Fibroblast of lung (primary cell): ENCODE results near the gene BTRC. TPM values are rescaled to one million over a fixed set of nuclear protein-coding genes. Genes with fewer than 3 reads are reported as not detected.
"Not testable (repeated sequence)": the region's sequence is repeated elsewhere in the genome, so short reads cannot be mapped to it uniquely, and the experiment has no call there.

Experiments
- DNase-seq, 2 donors: peaks; one replicate each; pipeline versions ENCODE4 v3.0.0 to v3.0.0-alpha.2; 2010; ENCODE audit warnings: low read depth in 2 of 2
- H2AFZ ChIP-seq: 2 replicates; pipeline ENCODE4 v1.5.1; 2012; ENCODE audit warnings: low read length, control low read depth, inconsistent platforms
- H3K27ac ChIP-seq: 2 replicates; pipeline ENCODE4 v1.5.1; 2011; ENCODE audit warnings: low read length, control low read depth; ENCODE audit not compliant: insufficient read depth
- H3K27me3 ChIP-seq: 2 replicates; pipeline ENCODE4 v1.5.1; 2011; ENCODE audit warnings: mild to moderate bottlenecking, low read length; ENCODE audit not compliant: control insufficient read depth, insufficient read depth
- H3K36me3 ChIP-seq: 2 replicates; pipeline ENCODE4 v1.5.1; 2011; ENCODE audit warnings: low read length; ENCODE audit not compliant: control insufficient read depth, insufficient read depth
- H3K4me1 ChIP-seq: 2 replicates; pipeline ENCODE4 v1.5.1; 2011; ENCODE audit warnings: low read length; ENCODE audit not compliant: control insufficient read depth, insufficient read depth; ENCODE audit errors: extremely low read depth
- H3K4me2 ChIP-seq: 2 replicates; pipeline ENCODE4 v1.5.1; 2011; ENCODE audit warnings: low read length, control low read depth; ENCODE audit not compliant: insufficient read depth; ENCODE audit errors: extremely low read depth
- H3K4me3 ChIP-seq, 4 experiments: fragments of 200-600 bp in 1 of 4; sonication (generic) in 1 of 4; replicated peaks in 1 of 4; 2 replicates each; pipeline ENCODE4 v1.5.1; 2011 to 2016; ENCODE audit warnings: low read length in 4 of 4, low read depth in 3 of 4, mild to moderate bottlenecking in 3 of 4, control low read depth in 2 of 4, inconsistent platforms in 1 of 4, mixed read lengths in 1 of 4; ENCODE audit not compliant: insufficient read depth in 1 of 4; ENCODE audit errors: control extremely low read depth in 1 of 4
- H3K79me2 ChIP-seq: 2 replicates; pipeline ENCODE4 v1.5.1; 2012; ENCODE audit warnings: mild to moderate bottlenecking, low read length, inconsistent platforms; ENCODE audit not compliant: control insufficient read depth, insufficient read depth
- H3K9ac ChIP-seq: 2 replicates; pipeline ENCODE4 v1.5.1; 2011; ENCODE audit warnings: mild to moderate bottlenecking, low read length, control low read depth; ENCODE audit not compliant: insufficient read depth
- H3K9me3 ChIP-seq: 2 replicates; pipeline ENCODE4 v1.5.1; 2012; ENCODE audit warnings: low read depth, low read length; ENCODE audit not compliant: control insufficient read depth, insufficient read depth
- H4K20me1 ChIP-seq: 2 replicates; pipeline ENCODE4 v1.5.1; 2011; ENCODE audit warnings: low read length; ENCODE audit not compliant: control insufficient read depth, insufficient read depth; ENCODE audit errors: extremely low read depth
- EZH2 ChIP-seq: IDR thresholded peaks from 2 replicates; pipeline ENCODE4 v1.5.1; 2012; ENCODE audit warnings: low read length, control low read depth, mild to moderate bottlenecking; ENCODE audit errors: missing control alignments
- polyA plus RNA-seq, 2 donors: library from polyadenylated mRNA; depleted of rRNA in 1 of 2; stranded (reverse) in 1 of 2; unstranded in 1 of 2; fragments of >200 nt; gene quantifications; 2 replicates each; pipeline ENCODE4 v1.2.1, GENCODE V29; 2011 to 2012; ENCODE audit warnings: missing spikeins in 1 of 2
- total RNA-seq: library from RNA; depleted of rRNA; stranded (reverse); fragments of >200 nt; gene quantifications from 2 replicates; pipeline ENCODE4 v1.2.1, GENCODE V29; 2014
- TF ChIP-seq, protein P1 (sequence below), 2 donors: IDR thresholded peaks in 1 of 2; conservative IDR thresholded peaks in 1 of 2; 1 replicate in 1 of 2; 2 replicates in 1 of 2; pipeline ENCODE4 v1.5.1; 2011 to 2012; ENCODE audit warnings: low read length in 2 of 2, control low read depth in 1 of 2, inconsistent platforms in 1 of 2, low read depth in 1 of 2, mild to moderate bottlenecking in 1 of 2

The BTRC gene
- total and polyA plus RNA-seq, 2 donors (not counting 1 experiment from before 2014, with no cell fraction given) = 9.2 to 10.9 TPM

DNA sequence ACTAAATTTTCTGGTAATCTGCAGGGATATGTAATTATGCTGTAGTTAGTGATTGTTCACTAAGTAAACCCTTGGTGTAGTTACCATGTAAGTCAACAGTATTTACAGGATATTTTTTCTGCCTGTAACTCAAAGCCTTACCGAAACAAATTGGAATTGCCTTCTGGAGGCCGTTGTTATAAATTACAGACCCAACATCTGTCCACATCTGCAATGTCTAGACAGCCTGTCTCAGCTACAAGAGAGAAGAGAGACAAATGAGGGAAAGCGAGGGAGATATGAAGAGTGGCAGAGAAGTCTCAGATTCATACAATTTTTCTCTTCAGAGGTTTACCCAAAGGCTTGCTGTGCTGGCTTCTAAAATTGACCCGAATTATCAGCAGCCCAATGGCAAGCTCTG lies 23.7 kb upstream of the BTRC start:
- H4K20me1 ChIP-seq = no peaks in the 10 kb centered on the region
- H3K9me3 ChIP-seq = no peaks in the 10 kb centered on the region
- no peak for DNase-seq
- H3K79me2 ChIP-seq = no peaks in the 10 kb centered on the region
- H3K27me3 ChIP-seq = peaks cover 10% of the 10 kb centered on the region
- no peaks in the 10 kb centered on the region for H3K36me3 ChIP-seq
- no peak overlapping the region for H3K4me2 ChIP-seq
- H3K9ac ChIP-seq = no peak overlapping the region
- no peaks in the 10 kb centered on the region for H3K4me1 ChIP-seq
- no peak overlapping the region for H3K4me3 ChIP-seq
- TF ChIP-seq EZH2 = no peak
- TF ChIP-seq, protein P1, sequence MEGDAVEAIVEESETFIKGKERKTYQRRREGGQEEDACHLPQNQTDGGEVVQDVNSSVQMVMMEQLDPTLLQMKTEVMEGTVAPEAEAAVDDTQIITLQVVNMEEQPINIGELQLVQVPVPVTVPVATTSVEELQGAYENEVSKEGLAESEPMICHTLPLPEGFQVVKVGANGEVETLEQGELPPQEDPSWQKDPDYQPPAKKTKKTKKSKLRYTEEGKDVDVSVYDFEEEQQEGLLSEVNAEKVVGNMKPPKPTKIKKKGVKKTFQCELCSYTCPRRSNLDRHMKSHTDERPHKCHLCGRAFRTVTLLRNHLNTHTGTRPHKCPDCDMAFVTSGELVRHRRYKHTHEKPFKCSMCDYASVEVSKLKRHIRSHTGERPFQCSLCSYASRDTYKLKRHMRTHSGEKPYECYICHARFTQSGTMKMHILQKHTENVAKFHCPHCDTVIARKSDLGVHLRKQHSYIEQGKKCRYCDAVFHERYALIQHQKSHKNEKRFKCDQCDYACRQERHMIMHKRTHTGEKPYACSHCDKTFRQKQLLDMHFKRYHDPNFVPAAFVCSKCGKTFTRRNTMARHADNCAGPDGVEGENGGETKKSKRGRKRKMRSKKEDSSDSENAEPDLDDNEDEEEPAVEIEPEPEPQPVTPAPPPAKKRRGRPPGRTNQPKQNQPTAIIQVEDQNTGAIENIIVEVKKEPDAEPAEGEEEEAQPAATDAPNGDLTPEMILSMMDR (conservative IDR thresholded peaks at IDR 0.05 in 1 of 2, IDR thresholded peaks at IDR 0.05 in 1 of 2; ENCODE audit: low read depth in 1 of 2, low read length in 2 of 2) = no peak
- no peak overlapping the region for H3K27ac ChIP-seq
- H2AFZ ChIP-seq = no peak overlapping the region

DNA sequence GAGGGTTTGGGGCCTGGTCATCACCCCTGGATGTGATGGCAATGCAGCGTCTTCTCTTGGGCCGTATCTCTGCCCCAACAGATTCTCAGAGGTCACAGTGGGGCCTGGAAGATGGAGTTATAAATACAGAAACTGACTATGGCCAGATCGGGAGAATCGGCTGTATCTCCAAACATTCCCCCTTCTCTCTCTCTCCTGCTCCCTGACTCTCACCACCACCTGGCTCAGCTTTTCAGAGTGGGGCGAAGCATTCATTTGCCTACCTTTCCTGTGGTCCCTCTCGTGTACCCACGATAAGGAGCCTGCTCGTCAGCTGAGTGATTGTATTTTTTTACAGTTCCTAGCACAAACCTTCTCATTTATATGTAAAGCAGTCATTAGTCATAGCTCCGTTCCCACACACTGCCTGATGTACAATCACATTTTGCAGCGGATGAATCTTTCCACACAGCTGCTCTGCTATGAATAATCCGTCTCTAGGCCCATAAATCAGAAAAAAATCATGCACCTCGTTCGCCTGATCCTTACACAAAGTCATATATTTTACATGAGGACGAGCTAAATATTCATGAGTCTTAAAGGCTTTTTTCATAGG lies 23.2 kb upstream of the BTRC start:
- TF ChIP-seq, protein P1 (conservative IDR thresholded peaks at IDR 0.05 in 1 of 2, IDR thresholded peaks at IDR 0.05 in 1 of 2; ENCODE audit: low read depth in 1 of 2, low read length in 2 of 2) = no peak
- no peak for TF ChIP-seq EZH2
- peak; percentile 18 to 90 for DNase-seq
- peaks cover 10% of the 10 kb centered on the region for H3K27me3 ChIP-seq
- no peak overlapping the region for H2AFZ ChIP-seq
- no peak overlapping the region for H3K9ac ChIP-seq
- H3K36me3 ChIP-seq = no peaks in the 10 kb centered on the region
- H3K4me3 ChIP-seq = no peak overlapping the region
- H3K4me2 ChIP-seq = no peak overlapping the region
- H3K4me1 ChIP-seq = no peaks in the 10 kb centered on the region
- H3K27ac ChIP-seq = no peak overlapping the region
- H3K79me2 ChIP-seq = no peaks in the 10 kb centered on the region
- H4K20me1 ChIP-seq = no peaks in the 10 kb centered on the region
- H3K9me3 ChIP-seq = no peaks in the 10 kb centered on the region

DNA sequence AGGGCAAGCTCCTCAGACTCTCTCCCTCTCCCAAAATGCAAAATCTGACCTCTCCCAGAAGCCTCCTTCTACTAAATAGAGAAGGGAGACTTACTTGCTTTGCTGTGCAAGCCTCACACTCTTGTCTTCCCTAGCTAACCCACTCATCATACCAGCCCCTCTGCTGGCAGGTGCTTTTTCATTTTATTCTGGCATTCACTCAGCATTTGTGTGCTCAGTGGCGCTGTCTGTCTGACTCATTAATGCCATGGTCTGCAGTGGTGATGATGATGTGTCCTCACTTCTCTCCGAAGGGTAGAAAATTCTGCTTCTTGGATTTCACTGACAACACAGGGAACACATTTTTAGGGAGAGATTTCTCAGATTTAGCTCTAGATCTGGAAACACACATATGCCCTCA lies 22.0 kb upstream of the BTRC start:
- Histone ChIP-seq H3K9me3 (no peaks in the 10 kb centered on the region), H3K79me2 (no peaks in the 10 kb centered on the region), H3K27me3 (peaks cover 10% of the 10 kb centered on the region), H4K20me1 (no peaks in the 10 kb centered on the region), H3K27ac (no peak overlapping the region), H3K4me1 (no peaks in the 10 kb centered on the region), H3K4me3 (no peak overlapping the region), H3K36me3 (no peaks in the 10 kb centered on the region), H3K9ac (no peak overlapping the region), H2AFZ (no peak overlapping the region), H3K4me2 (no peak overlapping the region)
- peak in 1 of 2 donors; percentile 24 for DNase-seq
- TF ChIP-seq, protein P1 (conservative IDR thresholded peaks at IDR 0.05 in 1 of 2, IDR thresholded peaks at IDR 0.05 in 1 of 2; ENCODE audit: low read depth in 1 of 2, low read length in 2 of 2) = no peak
- TF ChIP-seq EZH2 = no peak

DNA sequence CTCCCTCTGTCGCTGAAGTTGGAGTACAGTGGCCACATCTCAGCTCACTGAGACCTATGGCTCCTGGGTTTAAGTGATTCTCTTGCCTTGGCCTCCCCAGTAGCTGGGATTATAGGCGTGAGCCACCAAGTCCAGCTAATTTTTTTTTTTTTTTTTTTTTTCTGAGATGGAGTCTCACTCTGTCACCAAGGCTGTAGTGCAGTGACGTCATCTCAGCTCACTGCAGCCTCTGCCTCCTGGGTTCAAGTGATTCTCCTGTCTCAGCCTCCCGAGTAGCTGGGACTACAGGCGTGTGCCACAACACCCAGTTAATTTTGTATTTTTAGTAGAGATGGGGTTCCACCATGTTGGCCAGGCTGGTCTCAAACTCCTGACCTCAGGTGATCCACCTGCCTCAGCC lies 19.7 kb upstream of the BTRC start:
- not testable (repeated sequence) for H3K4me1 ChIP-seq, H2AFZ ChIP-seq, H3K27ac ChIP-seq, H4K20me1 ChIP-seq, H3K36me3 ChIP-seq, H3K79me2 ChIP-seq, DNase-seq, H3K9me3 ChIP-seq, H3K9ac ChIP-seq, H3K4me2 ChIP-seq, H3K4me3 ChIP-seq
- H3K27me3 ChIP-seq = peaks cover 10% of the 10 kb centered on the region
